ENCODE measurements around the gene SLC31A1.
A peak's percentile ranks its signal among the peaks of the same experiment; 100 is the strongest.

Gene SLC31A1

DNA sequence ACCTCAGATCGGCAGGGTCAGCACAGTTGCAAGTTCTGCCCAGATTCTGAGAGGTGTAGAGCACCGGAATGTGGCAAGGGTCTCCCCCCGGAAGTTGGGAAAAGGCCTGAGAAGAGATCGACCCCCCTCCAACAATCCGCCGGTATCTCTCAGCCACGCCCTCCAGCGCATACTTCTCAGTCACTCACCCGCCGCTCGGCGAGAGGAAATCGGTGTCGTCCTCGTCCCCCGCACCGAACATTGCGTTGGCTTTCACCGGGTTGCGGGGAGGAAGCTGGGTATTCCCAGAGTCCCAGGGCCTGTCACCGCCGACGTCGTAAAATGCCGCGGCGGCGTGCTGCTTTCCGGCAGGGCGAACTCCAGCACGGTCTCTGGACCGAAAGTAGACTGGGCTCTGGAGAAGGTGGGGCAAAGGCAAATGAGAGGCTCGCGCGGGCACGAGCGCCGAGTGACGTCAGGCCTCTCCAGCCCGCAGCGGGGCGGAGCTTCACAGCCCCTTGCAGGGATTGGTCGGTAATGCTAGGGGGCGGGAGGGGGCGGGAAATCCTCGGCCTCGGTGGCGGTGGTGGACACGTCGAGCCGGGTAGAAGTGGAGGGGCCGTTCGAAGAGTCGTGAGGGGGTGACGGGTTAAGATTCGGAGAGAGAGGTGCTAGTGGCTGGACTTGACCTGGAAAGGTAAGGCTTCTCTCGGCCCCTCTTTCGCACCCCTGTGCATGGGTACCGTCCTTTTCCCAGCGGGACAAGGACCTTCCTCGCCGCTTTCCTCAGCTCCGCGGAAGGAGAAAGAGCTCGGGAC is at the start of gene SLC31A1, which contains the start of gene FKBP15:
TSS of gene SLC31A1 (plus strand) at position 542 of the 797 bp plus-strand sequence. CDS start 34,605 bp downstream, outside the sequence.
TSS of gene FKBP15 (minus strand) at position 275 of the 797 bp plus-strand sequence. CDS start at position 241, 34 bp downstream.
- Mint-ChIP-seq H3K4me1 (peaks cover 47% of the 10 kb centered on the region), H3K9me3 (no peaks in the 10 kb centered on the region)

DNA sequence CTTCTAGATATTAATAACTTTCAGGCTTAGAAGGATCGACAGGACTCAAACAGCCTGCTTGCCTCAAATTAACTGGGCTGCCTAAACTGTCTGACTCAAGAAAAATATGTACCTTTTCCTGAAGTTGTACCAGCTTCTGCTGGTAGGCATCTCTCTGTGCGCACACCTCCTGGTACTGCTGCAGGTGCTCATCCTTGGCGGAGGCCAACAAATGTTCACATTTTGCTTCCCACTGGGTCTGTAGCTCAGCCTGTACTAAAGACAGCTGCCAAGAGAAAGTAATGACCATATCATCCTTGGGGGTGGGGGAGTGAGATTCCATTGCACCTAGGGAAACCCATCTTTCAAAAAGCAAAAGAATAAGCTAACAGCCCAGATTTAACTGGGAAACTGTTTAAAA is 48.0 kb upstream of the SLC31A1 start:
- Mint-ChIP-seq H3K9me3 (peaks cover 2% of the 10 kb centered on the region), H3K27me3 (no peaks in the 10 kb centered on the region), H3K4me3 (no peak overlapping the region), H3K4me1 (no peaks in the 10 kb centered on the region), H3K27ac (no peak overlapping the region), H3K36me3 (peaks cover 69% of the 10 kb centered on the region)
- DNase-seq = no peak
- CTCF ChIA-PET = interaction anchor here (1.2 kb wide), 1 partner anchor 61 kb away, joined by 4 read pairs; no protein-coding TSS in a partner anchor

More for the DNA sequence above, at the start of gene SLC31A1, which contains the start of gene FKBP15:
- H3K27me3 Mint-ChIP-seq = no peaks in the 10 kb centered on the region
- peak within 1 kb of the TSS; percentile 92 for H3K27ac Mint-ChIP-seq
- peaks cover 17% of the 10 kb centered on the region for H3K36me3 Mint-ChIP-seq
- H3K4me3 Mint-ChIP-seq = peak within 1 kb of the TSS; percentile 85
- CTCF ChIA-PET = interaction anchor here (1.0 to 3.7 kb wide), 4 partner anchors 54 to 437 kb away, joined by 3 to 19 read pairs (median 4); partner anchors contain the start of genes CDC26, PRPF4 and SLC31A2
- DNase-seq = peak; percentile 97

DNA sequence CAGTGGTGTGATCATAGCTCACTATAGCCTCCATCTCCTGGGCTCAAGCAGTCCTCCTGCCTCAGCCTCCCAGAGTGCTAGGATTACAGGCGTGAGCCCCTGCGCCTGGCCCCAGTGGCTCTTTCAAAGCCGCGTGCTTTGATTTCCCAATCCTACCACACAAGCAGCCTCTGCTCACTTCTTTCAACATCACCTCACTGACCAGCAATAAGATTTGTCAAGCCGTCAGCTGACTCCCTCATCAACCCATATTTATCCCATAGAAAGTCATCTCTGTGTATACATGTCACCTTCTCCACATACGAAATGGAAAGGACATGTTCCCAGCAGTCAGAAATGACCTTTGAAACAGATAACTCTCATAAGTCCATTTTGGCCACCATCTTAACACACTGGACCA is 44.5 kb upstream of the SLC31A1 start:
- Mint-ChIP-seq H3K4me3 (no peak overlapping the region), H3K4me1 (no peaks in the 10 kb centered on the region), H3K9me3 (peaks cover 2% of the 10 kb centered on the region), H3K36me3 (peaks cover 66% of the 10 kb centered on the region), H3K27me3 (no peaks in the 10 kb centered on the region), H3K27ac (no peak overlapping the region)
- CTCF ChIA-PET = no interaction called here
- DNase-seq = no peak

DNA sequence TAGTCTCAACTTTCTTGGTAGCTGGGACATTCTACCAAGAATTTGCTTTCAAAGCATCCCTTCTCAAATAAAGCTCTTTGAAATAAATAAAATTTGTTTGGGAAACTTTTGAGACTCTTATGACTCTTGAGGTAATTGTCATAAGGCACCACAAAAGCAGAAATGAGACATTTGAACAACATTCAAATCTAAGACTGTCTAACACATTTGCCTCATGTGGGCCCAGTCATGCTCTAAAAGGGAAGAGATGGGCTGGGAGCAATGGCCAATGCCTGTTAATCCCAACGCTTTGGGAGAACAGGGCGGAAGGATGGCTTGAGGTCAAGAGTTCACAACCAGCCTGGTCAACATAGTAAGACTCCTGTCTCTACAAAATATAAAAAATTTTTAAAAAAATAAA is 44.1 kb upstream of the SLC31A1 start:
- DNase-seq = no peak
- H3K27ac Mint-ChIP-seq = no peak overlapping the region
- H3K27me3 Mint-ChIP-seq = no peaks in the 10 kb centered on the region
- peaks cover 2% of the 10 kb centered on the region for H3K9me3 Mint-ChIP-seq
- no peaks in the 10 kb centered on the region for H3K4me1 Mint-ChIP-seq
- CTCF ChIA-PET = no interaction called here
- no peak overlapping the region for H3K4me3 Mint-ChIP-seq
- H3K36me3 Mint-ChIP-seq = peaks cover 66% of the 10 kb centered on the region

DNA sequence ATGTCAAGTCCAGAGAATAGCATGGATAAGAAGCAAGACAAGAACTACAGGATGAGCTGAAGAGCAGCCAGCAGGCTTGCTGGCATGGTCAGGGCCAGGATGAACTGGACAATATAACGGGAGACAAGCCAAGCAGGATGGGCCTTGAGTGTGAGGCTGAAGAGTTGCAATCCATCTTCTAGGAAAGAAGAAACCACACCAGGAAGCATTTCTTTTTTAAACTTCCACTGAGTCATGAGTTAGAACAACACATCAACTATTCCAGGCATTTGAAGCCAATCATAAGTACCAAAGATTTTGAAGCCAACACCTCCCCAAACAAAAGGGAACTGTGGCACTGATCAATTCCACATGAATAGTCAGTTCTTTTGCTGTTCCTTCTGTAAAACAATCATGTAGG is 43.3 kb upstream of the SLC31A1 start:
- Mint-ChIP-seq H3K36me3 (peaks cover 65% of the 10 kb centered on the region), H3K9me3 (no peaks in the 10 kb centered on the region), H3K27me3 (no peaks in the 10 kb centered on the region), H3K27ac (no peak overlapping the region), H3K4me1 (no peaks in the 10 kb centered on the region), H3K4me3 (no peak overlapping the region)
- no peak for DNase-seq
- CTCF ChIA-PET = no interaction called here

DNA sequence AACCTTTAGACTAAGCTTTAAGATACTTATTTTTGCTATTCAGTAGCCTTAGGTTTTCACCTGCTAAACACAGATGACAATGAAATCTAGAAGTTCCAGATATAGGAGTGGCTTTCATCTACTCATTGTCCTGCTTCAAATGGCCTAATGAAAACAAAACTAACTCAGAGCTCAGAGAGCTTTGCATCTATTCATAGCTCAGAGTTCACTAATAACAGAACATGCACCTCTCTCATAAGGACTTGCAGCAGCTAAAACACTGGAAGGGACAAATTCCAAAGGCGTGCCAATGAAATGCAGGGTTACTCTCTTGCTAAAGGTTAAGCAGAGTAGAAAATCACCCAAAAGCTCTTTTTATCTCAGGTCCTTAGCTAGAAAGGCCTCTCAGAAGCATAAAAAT is 41.5 kb upstream of the SLC31A1 start:
- CTCF ChIA-PET = interaction anchor here (0.9 kb wide), 1 partner anchor 12 kb away, joined by 3 read pairs; no protein-coding TSS in a partner anchor
- Mint-ChIP-seq H3K27ac (no peak overlapping the region), H3K27me3 (no peaks in the 10 kb centered on the region), H3K36me3 (peaks cover 63% of the 10 kb centered on the region), H3K9me3 (no peaks in the 10 kb centered on the region), H3K4me3 (no peak overlapping the region), H3K4me1 (no peaks in the 10 kb centered on the region)
- DNase-seq = no peak

DNA sequence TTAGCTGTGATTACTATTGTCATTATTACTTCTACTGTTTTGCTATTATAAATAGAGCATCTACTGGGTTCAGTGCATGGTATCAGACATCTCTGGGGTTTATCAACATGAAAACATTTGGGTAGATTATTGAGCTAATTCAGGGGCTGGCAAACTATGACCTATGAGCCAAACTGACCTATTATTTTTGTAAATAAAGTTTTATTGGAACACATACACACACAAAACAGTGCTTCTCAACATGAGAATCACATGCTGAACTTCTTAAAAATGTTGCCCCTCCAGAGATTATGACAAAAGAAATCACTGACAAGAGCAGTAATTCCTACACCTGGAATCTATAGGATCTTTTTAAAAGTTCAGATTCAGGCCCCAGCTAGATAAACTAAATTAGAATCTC is 40.2 kb upstream of the SLC31A1 start:
- no peak overlapping the region for H3K27ac Mint-ChIP-seq
- no peaks in the 10 kb centered on the region for H3K4me1 Mint-ChIP-seq
- H3K36me3 Mint-ChIP-seq = peaks cover 66% of the 10 kb centered on the region
- CTCF ChIA-PET = no interaction called here
- H3K27me3 Mint-ChIP-seq = no peaks in the 10 kb centered on the region
- DNase-seq = no peak
- no peaks in the 10 kb centered on the region for H3K9me3 Mint-ChIP-seq
- no peak overlapping the region for H3K4me3 Mint-ChIP-seq

DNA sequence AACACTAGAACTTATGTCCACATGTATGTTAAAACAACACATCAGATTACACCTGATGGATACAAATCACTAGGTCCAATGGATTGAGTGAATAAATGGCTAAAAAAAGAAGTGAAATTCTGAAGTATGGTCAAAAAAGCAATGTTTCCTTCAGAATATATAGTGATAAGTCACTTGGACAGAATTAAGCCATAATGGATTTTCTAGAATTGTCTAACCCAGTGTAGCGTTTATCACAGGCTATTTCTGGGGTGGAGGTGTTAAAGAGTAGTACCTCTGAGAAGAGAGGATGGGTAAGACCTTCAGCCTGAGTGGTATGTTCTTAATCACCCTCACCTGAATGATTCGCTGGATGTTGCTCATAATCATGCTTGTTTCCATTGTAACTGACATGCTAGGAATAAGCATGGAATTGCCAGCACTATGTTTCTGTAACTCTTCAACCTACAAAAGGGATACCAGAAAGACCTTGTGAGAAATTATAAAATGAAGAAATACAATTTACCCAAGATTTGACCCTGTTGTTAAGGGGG is 37.3 kb upstream of the SLC31A1 start:
- DNase-seq = no peak
- H3K4me1 Mint-ChIP-seq = peaks cover 13% of the 10 kb centered on the region
- no peaks in the 10 kb centered on the region for H3K27me3 Mint-ChIP-seq
- peaks cover 65% of the 10 kb centered on the region for H3K36me3 Mint-ChIP-seq
- CTCF ChIA-PET = no interaction called here
- no peaks in the 10 kb centered on the region for H3K9me3 Mint-ChIP-seq
- no peak overlapping the region for H3K27ac Mint-ChIP-seq
- no peak overlapping the region for H3K4me3 Mint-ChIP-seq

DNA sequence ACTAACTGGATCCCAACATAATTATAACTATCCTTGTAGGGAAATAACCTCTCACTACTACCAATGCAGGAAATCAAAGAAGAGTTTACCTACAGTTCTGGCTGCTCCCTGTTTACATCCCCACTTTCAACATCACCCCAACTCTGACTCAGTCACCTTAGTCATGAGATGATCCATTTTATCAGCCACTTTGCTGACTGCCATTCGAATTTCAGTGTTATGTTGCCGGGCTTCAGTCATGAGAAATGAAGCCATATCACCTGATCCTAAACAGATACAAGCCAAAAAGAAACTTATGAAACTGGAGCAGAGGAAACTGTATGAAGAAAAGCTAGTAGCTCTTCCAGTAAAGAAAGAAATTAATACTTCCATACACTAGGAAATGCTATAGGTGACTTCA is 36.8 kb upstream of the SLC31A1 start:
- DNase-seq = no peak
- CTCF ChIA-PET = no interaction called here
- Mint-ChIP-seq H3K36me3 (peaks cover 63% of the 10 kb centered on the region), H3K27ac (no peak overlapping the region), H3K27me3 (no peaks in the 10 kb centered on the region), H3K9me3 (no peaks in the 10 kb centered on the region), H3K4me1 (peaks cover 13% of the 10 kb centered on the region), H3K4me3 (no peak overlapping the region)

DNA sequence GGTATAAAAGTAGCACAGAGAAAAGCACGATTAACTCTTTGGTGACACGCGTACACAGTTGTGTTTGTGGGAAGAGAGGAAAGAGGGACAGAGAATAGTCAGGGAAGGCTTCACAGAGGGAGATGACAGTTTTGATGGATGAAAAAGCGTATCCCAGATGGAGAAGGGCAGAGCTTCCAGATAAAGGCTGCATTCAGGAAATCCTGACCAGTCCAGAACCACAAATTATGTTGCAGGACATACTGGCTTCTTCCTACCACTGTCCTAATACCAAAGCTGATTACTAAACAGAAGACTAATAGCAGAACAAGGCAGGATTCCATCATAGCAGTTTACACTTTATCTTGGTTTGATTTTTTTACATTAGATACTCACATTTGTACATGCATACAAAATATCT is 36.1 kb upstream of the SLC31A1 start:
- peaks cover 64% of the 10 kb centered on the region for H3K36me3 Mint-ChIP-seq
- CTCF ChIA-PET = interaction anchor here (1.3 kb wide), 1 partner anchor 89 kb away, joined by 4 read pairs; no protein-coding TSS in a partner anchor

DNA sequence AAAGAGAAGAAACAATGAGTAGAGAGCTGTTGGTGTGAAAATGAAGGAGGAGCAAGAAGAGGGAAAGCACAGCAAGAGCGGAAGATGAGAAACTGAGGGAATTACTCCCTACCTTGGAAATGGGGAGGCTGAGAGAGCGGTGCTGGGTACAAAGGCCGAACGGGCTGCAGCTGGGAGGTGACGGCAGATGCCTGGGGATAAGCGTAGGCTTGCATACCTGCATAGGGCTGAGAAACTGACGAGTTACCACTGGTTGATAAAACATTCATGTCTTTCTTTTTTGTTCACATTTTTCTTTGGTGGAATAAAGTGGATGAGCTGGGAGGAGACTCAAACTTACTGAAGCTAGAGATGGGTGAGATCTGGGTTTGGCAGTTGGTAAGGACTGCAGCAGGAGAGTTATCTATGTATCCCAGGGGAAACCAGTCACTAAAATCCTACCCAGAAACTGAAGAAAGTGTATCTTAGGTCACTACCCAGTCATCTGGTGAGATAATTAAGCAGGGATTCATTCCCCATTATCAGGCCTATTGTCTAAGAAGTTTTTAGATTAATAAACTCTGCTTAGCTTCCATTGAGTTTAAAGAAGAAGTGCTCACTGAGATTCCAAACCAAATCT is 35.1 kb upstream of the SLC31A1 start:
- Mint-ChIP-seq H3K36me3 (peaks cover 61% of the 10 kb centered on the region), H3K9me3 (no peaks in the 10 kb centered on the region), H3K27me3 (no peaks in the 10 kb centered on the region), H3K4me1 (peaks cover 13% of the 10 kb centered on the region), H3K27ac (peak overlapping the region; percentile 15), H3K4me3 (no peak overlapping the region)
- CTCF ChIA-PET = interaction anchor here (0.8 to 1.3 kb wide), 3 partner anchors 11 to 89 kb away, joined by 3 to 4 read pairs (median 3); no protein-coding TSS in a partner anchor
- DNase-seq = no peak

More for the DNA sequence above, 36.1 kb upstream of the SLC31A1 start:
- H3K4me1 Mint-ChIP-seq = peaks cover 13% of the 10 kb centered on the region
- H3K9me3 Mint-ChIP-seq = no peaks in the 10 kb centered on the region
- H3K4me3 Mint-ChIP-seq = no peak overlapping the region
- DNase-seq = no peak
- no peaks in the 10 kb centered on the region for H3K27me3 Mint-ChIP-seq
- H3K27ac Mint-ChIP-seq = peak overlapping the region; percentile 13

DNA sequence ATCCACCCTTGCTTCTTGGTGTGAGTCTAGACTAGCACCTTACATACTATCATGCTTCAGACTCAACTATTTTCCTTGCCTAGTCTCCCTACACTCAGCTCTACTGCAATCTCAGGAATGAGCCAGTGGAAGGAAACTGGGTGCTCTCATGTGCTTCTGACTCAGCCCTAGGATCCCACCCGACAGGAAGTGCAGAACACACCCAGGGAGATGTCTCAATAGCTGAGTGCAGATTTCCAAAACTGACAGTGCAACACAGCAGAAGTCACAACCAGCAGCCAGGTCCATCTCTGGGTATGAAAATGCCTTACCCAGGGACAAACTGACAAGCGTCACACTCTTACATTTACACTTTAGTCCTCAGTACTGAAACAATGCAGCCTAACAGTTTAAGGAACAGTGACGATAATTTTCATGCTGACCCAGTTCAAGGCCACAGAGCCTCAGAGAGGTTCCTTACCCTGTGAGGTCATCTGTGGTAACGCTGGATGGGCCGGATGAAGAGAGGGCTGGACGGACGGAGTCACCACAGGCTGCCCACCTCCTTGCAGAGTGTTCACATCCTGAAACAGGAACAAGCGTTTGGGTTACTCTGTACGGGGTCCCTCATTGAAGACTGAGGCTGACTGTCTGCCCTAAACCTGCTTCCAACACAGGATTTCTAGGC is 33.3 kb upstream of the SLC31A1 start:
- peaks cover 13% of the 10 kb centered on the region for H3K4me1 Mint-ChIP-seq
- H3K27ac Mint-ChIP-seq = peak overlapping the region; percentile 70
- H3K9me3 Mint-ChIP-seq = no peaks in the 10 kb centered on the region
- H3K4me3 Mint-ChIP-seq = no peak overlapping the region
- CTCF ChIA-PET = no interaction called here
- H3K36me3 Mint-ChIP-seq = peaks cover 50% of the 10 kb centered on the region
- DNase-seq = no peak
- H3K27me3 Mint-ChIP-seq = no peaks in the 10 kb centered on the region

DNA sequence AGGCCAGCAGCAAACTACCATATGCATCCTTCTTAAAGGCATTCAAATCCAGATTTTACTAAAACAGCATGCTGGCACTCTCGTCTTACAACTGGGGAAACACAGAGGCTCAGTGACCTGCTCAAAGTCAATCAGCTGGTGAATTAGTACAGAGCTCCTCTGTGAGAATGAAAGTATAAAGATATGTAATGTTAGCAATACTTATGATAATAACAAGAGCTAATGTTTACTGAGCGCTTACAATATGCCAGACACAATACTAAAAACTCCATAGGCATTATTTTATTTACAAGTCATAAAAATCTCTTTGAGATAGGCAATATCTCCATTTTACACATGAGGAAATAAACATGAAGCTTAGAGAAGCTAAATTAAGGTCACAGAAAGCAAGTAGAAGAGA is 28.9 kb upstream of the SLC31A1 start:
- no peaks in the 10 kb centered on the region for H3K27me3 Mint-ChIP-seq
- DNase-seq = no peak
- no peak overlapping the region for H3K4me3 Mint-ChIP-seq
- peaks cover 38% of the 10 kb centered on the region for H3K36me3 Mint-ChIP-seq
- no peaks in the 10 kb centered on the region for H3K9me3 Mint-ChIP-seq
- H3K4me1 Mint-ChIP-seq = peaks cover 12% of the 10 kb centered on the region
- CTCF ChIA-PET = interaction anchor here (0.5 to 1.5 kb wide), 2 partner anchors 40 to 80 kb away, joined by 4 to 5 read pairs; no protein-coding TSS in a partner anchor
- H3K27ac Mint-ChIP-seq = no peak overlapping the region

All from activated naive CD4-positive, alpha-beta T cell treated with anti-CD3 and anti-CD28 coated beads, Interleukin-2, amount 10 ng/mL, durations not matched to agents 7 days and 5 days (primary cell).